H1 (cell line): Measurements from ENCODE around the gene ATAD5.

Source experiments
- ATF2 ChIP-seq: IDR thresholded peaks from 2 replicates; pipeline ENCODE4 v1.6.1; 2012; ENCODE audit warnings: low read length, inconsistent platforms
- CTCF ChIP-seq, 3 experiments: IDR thresholded peaks; 1 replicate in 2 of 3; 2 replicates in 1 of 3; pipeline versions ENCODE4 v1.5.1 to v1.6.1; 2011; ENCODE audit warnings: low read length in 3 of 3, mild to moderate bottlenecking in 3 of 3, inconsistent platforms in 2 of 3, low read depth in 1 of 3, moderate library complexity in 1 of 3; ENCODE audit not compliant: insufficient read depth in 1 of 3; ENCODE audit errors: control extremely low read depth in 1 of 3
- EZH2 ChIP-seq: fragments of 200-600 bp; sonication (generic); IDR thresholded peaks from 2 replicates; pipeline ENCODE4 v1.7.1; 2012; ENCODE audit warnings: low read depth, mild to moderate bottlenecking, moderate library complexity, low read length, inconsistent platforms; ENCODE audit not compliant: severe bottlenecking
- KDM1A ChIP-seq: fragments of 200-600, 300-600 bp; sonication (generic); IDR thresholded peaks from 2 replicates; pipeline ENCODE4 v1.7.1; 2016; ENCODE audit warnings: mild to moderate bottlenecking, low read length, borderline replicate concordance
- KDM4A ChIP-seq: IDR thresholded peaks from one replicate; pipeline ENCODE4 v1.7.1; 2012; ENCODE audit warnings: low read depth, mild to moderate bottlenecking, moderate library complexity, low read length, inconsistent platforms; ENCODE audit not compliant: severe bottlenecking
- POLR2A ChIP-seq, 2 experiments: IDR thresholded peaks; 1 replicate in 1 of 2; 2 replicates in 1 of 2; pipeline ENCODE4 v1.6.1; 2011; ENCODE audit warnings: low read depth in 2 of 2, low read length in 2 of 2, mild to moderate bottlenecking in 2 of 2; ENCODE audit errors: control extremely low read depth in 1 of 2
- RBBP5 ChIP-seq: IDR thresholded peaks from 2 replicates; pipeline ENCODE4 v1.7.1; 2012; ENCODE audit warnings: low read depth, mild to moderate bottlenecking, inconsistent platforms, low read length, moderate library complexity, borderline replicate concordance
- SUZ12 ChIP-seq: fragments of 200-600 bp; sonication (generic); IDR thresholded peaks from 2 replicates; pipeline ENCODE4 v1.6.1; 2012; ENCODE audit warnings: mild to moderate bottlenecking, inconsistent platforms, low read length, moderate library complexity, mixed read lengths
- TAF1 ChIP-seq: IDR thresholded peaks from 2 replicates; pipeline ENCODE4 v1.6.1; 2011; ENCODE audit warnings: mild to moderate bottlenecking, low read depth, low read length
- TCF12 ChIP-seq: IDR thresholded peaks from 2 replicates; pipeline ENCODE4 v1.6.1; 2011; ENCODE audit warnings: low read depth, mild to moderate bottlenecking, low read length
- USF2 ChIP-seq: IDR thresholded peaks from 2 replicates; pipeline ENCODE4 v1.6.1; 2011; ENCODE audit warnings: low read length, improper control_type of control experiment

- TF ChIP-seq KDM4A: no peak
- TF ChIP-seq TAF1: no peak
- no peak for TF ChIP-seq KDM1A
- no peak for TF ChIP-seq EZH2
- no peak for TF ChIP-seq RBBP5
- no peak for TF ChIP-seq POLR2A (IDR thresholded peaks at IDR 0.05; ENCODE audit: control extremely low read depth in 1 of 2, low read depth in 2 of 2, low read length in 2 of 2)
- TF ChIP-seq CTCF (IDR thresholded peaks at IDR 0.05; ENCODE audit: control extremely low read depth in 1 of 3, insufficient read depth in 1 of 3, low read depth in 1 of 3, low read length in 3 of 3): no peak
- TF ChIP-seq TCF12: no peak
- no peak for TF ChIP-seq ATF2
- no peak for TF ChIP-seq USF2
- no peak for TF ChIP-seq SUZ12
These were observed 11.6 kb upstream of the ATAD5 start for GRCh38 chr17:30819971-30820705.
